NCI-H2029 treated with DMSO at 0.1 percent for 48 hours (cell line): ENCODE results near the gene BEND7.
"Not testable (repeated sequence)": the region's sequence is repeated elsewhere in the genome, so short reads cannot be mapped to it uniquely, and the experiment has no call there.

Experiments
- DNase-seq: peaks from one replicate; lab custom pipeline; 2025; lab: John Stamatoyannopoulos, UW

BEND7 gene

DNA sequence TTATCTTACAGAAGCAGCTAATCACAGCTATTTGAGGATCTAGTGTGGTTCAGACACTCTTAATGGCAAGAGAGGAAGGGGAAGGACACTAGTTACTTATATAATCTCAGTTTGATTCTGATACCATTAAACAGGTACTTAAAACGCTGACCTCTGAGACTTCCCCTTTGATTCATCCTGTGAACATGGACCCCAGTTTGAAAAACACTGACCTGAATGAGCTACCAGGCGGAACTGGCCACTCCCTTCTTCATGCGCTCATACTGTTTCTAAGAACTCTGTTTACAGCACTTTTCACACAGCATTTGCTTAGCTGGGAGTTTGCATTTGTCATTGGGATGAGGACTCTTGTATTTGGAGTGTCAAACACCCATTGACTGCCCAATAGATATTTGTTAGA lies 45.7 kb downstream of the BEND7 start:
- no peak for DNase-seq

DNA sequence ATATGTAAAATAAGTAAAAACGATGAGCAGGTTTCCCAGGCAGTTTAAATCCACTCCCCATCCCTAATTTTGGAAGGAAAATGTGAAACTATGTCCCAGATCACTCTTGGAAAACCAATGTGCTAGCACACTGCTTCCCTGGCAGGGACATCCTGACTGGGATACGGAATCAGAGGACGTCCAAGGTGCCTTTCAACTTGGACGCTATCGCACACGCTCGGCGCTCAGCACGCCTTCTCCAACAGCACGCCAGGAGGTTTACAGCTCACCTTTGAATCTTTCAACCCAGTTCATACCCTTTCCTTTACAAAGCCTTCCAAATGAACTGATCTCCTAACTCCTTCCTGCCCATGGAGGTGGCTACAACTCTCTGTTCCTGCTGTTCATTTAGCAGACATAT lies 47.1 kb downstream of the BEND7 start:
- DNase-seq, result no peak

DNA sequence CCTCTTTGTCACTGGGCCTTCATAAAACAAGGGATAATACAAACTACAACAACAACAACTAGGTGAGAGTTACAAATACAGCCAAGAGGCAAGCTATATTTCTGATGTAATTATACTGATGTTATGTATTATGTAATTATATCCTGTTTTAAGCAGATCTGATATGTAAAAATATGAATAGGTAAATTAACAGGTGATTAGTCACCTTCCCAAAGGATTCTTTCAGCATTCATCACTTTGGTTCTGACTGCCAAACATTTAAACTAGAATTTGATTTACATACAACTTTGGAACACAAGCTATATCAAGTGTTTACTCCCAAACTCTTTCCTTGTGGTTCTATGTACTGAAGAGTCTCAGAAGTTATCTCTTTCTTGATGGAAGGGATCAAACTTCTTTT lies 53.7 kb downstream of the BEND7 start:
- no peak for DNase-seq

DNA sequence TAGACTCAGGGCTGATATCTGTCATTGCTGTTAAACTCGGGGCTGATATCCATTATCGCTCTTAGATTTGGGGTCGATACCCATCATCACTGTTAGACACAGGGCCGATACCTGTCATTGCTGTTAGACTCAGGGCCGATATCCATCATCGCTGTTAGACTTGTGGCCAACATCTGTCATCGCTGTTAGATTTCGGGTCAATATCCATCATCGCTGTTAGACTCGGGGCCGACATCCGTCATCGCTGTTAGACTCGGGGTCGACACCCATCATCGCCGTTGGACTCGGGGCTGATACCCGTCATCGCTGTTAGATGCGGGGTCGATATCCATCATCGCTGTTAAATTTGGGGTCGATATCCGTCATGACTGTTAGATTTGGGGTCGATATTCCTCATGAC lies 54.8 kb downstream of the BEND7 start:
- DNase-seq, result no peak

DNA sequence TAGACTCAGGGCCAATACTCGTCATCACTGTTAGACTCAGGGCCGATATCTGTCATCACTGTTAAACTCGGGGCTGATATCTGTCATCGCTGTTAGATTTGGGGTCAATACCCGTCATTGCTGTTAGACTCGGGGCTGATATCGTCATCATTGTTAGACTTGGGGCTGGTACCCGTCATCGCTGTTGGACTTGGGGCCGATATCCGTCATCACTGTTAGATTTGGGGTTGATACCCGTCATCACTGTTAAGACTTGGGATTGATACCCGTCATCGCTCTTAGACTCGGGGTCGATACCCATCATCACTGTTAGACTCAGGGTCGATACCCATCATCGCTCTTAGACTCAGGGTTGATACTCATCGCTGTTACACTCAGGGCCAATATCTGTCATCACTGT lies 56.5 kb downstream of the BEND7 start:
- no peak for DNase-seq

DNA sequence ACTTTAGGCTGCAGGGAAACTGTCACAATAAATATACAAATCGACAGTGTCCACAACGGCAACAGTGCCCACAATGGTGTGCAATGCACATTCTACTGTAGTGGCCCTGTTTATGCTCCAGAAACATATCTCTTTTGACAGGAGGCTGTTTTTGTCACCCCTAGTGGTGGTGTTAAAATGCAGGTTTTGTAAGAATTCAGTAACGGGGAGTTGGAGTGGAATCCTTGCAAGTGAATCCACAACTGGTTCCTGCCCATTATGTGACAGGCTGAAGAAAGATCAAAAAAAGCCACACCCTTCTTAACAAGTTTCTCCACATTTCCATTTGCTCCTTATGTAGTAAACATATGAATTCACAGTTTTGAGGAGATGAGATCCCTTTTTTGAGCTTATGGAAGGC lies 58.5 kb downstream of the BEND7 start:
- no peak for DNase-seq

GRCh38 chr10:13462551-13462950 lies 66.3 kb downstream of the BEND7 start:
- DNase-seq, result no peak

- no peak for DNase-seq
Observed at GRCh38 chr10:13458687-13459012, 70.2 kb downstream of the BEND7 start.

GRCh38 chr10:13457958-13458686 lies 70.7 kb downstream of the BEND7 start:
- DNase-seq, result no peak

DNA sequence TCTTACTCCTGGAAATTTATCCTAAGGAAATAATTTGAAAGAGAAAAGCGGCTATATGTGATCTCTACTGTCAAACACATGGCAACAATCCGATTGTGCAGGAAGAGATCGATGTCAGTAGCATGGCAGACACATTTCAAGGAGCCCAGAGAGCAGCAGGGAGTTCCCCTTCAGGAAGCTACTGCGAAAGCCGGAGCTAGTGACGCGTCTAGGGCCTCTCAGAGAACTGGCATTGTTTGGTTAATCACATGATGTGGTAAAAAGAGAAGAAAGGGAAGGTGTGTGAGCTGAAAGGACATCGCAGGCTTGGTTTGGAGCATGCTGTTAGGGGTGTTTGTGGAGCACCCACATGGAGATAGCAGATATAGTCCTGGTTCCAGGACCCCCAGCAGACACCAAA lies 74.9 kb downstream of the BEND7 start:
- no peak for DNase-seq

DNA sequence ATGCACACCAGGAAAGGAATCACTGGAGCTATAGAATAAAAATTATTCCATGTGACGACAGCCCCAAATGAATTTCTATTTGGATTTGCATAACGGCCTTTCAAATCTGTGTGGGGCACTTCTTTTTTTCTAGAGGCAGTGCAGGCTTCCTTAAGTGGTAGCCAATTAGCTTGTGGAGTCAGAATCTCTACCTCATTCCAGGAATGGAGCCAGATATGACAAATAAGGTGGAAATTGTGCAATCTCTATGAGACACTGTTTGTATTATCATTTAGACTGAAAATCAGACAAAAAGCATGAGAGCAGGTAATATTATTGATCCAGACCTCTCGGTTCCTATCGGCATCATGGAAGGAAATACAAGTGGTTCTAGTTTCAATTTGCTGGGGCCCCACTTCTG lies 78.7 kb downstream of the BEND7 start:
- DNase-seq, result no peak

DNA sequence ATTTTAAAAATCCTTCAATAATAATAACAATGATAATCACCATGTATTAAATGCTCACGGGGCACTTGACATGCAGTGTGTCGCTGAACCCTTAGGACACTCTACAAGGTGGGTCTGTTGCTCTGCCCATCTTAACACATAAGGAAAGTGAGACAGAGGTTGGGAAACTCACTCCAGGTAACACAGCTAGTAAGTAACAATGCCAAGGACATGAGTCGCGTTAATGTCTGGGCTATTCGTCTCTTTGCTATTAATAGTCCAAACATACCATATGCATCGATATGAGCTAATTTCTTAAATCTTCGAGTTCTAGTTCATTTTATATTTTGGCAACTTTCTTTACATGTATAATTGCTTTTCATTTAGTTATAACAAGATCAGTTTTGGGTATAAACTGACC lies 79.5 kb downstream of the BEND7 start:
- no peak for DNase-seq

- DNase-seq, result no peak
Observed at GRCh38 chr10:13448216-13448615, 80.6 kb downstream of the BEND7 start.

DNA sequence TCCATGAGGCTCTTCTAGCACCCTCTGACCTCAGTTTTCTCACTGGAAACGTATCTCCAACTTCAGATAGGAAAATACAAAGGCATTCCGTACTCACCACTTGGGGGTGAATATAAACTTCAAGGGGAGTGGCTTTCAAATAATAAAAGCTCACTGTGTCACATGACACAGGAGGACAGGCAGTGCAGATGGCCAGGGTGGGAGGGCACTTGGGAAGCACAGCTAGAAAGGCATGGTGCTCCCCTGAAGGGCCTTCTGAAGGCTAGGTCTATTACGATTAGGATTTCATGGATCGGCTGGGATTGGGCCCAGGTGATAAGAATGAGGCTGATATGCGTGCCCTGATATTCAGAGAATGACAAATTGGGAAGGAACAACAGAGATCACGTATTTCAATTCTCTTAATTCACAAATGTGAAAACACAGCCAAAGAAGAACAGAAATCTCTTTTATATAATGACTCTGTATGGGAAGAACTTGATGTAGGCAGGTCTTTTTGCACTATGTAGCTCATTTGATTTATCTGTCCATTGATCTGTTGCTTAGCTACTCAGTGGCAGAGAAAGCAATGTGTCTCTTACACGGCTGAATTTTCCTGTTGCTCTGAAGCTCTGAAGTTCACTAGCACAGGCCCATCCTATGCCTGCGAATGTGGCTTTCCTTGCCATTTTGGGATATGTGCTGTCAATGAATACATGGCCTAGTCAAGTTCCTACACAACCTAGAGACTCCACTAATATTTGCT lies 83.0 kb downstream of the BEND7 start:
- no peak for DNase-seq

GRCh38 chr10:13441476-13441875 lies 87.3 kb downstream of the BEND7 start:
- DNase-seq, result no peak

DNA sequence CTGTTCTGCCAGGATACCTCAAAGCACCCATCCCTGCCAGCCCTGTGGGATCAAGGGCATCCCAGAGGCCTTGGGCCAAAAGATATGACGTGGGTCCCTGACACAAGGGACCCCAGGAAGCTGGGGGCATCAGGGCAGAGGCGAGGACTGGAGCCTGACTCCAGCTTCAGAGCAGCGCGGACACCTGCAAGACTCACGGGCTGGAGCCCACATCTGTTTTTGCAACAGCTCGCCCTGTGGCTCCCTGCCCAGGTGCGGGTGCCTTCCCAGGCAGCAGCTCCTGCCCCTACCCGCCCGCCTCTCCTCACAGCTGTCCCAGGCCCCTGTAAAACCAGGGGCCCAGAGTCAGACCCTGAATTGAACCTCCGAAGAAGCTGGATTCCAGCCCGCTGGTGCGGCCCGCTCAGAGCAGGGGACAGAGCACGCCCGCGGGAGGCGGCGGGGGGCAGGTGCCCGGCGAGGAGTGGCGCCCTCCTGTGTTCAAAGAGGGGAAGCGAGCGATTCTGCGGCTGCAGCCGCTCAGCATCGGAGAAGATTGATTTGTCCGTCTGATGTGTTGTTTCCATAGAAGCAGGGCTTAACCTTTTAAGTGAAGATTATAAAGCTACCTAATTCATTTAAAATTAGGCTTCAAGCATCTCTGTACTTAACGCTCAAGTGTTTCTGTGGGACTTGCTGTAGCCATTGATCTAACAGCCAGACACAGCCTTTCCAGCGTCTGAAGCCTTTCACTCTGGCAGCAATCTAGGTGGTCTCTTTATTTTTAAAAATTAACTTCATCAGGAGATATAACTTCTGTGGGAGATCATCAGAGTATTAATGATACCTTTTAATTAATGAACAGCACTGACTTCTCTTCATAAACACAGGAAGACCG lies 88.4 kb downstream of the BEND7 start:
- no peak for DNase-seq

- DNase-seq, result no peak
Observed at GRCh38 chr10:13439313-13440184, 89.3 kb downstream of the BEND7 start.

- DNase-seq, result no peak
Observed at GRCh38 chr10:13437026-13437555, 91.7 kb downstream of the BEND7 start.

GRCh38 chr10:13427943-13428342 lies 100.9 kb downstream of the BEND7 start:
- DNase-seq, result not testable (repeated sequence)

GRCh38 chr10:13425397-13425796 lies 103.4 kb downstream of the BEND7 start:
- no peak for DNase-seq

DNA sequence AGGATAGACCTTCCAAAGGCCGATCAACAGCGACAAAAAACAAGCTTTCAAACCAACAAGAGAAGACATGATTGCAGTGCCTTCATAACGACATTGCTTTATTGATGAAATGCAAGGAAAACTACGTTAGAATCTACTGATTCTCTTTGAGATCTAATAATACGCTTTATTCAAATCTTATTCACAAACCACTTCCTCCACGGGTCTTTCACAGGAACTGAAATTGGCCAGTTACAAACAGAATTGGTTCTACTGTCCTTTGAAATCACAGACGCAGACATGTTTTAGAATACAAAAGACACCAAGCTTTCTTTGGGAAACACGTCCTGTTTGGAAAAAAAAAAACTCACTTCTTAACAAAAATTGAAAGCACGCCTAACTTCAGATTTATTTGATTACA lies 106.0 kb downstream of the BEND7 start:
- DNase-seq, result no peak
